NCI-H1436 treated with DMSO at 0.1 percent for 48 hours (cell line): ENCODE data around the gene COBLL1.
"Not testable (repeated sequence)": the region's sequence is repeated elsewhere in the genome, so short reads cannot be mapped to it uniquely, and the experiment has no call there.

Experiments used
- DNase-seq: peaks from one replicate; lab custom pipeline; 2025; lab: John Stamatoyannopoulos, UW

COBLL1 gene

GRCh38 chr2:164789968-164790367, 51.7 kb downstream of the COBLL1 start:
- no peak for DNase-seq

GRCh38 chr2:164786787-164787186, 54.8 kb downstream of the COBLL1 start:
- DNase-seq = no peak

GRCh38 chr2:164785457-164785856, 56.2 kb downstream of the COBLL1 start:
- DNase-seq = no peak

- DNase-seq = no peak
These were observed 57.2 kb downstream of the COBLL1 start for GRCh38 chr2:164784376-164784775.

GRCh38 chr2:164782323-164782722, 59.3 kb downstream of the COBLL1 start:
- DNase-seq = no peak

GRCh38 chr2:164781394-164781793, 60.2 kb downstream of the COBLL1 start:
- no peak for DNase-seq

- DNase-seq = no peak
These were observed 60.9 kb downstream of the COBLL1 start for GRCh38 chr2:164780611-164781178.

- DNase-seq = no peak
These were observed 62.1 kb downstream of the COBLL1 start for GRCh38 chr2:164779383-164780057.

- DNase-seq = no peak
These were observed 62.9 kb downstream of the COBLL1 start for GRCh38 chr2:164778723-164779122.

- no peak for DNase-seq
These were observed 63.7 kb downstream of the COBLL1 start for GRCh38 chr2:164777847-164778461.

GRCh38 chr2:164773635-164774034, 68.0 kb downstream of the COBLL1 start:
- no peak for DNase-seq

- DNase-seq = no peak
These were observed 68.5 kb downstream of the COBLL1 start for GRCh38 chr2:164773091-164773490.

GRCh38 chr2:164771897-164772296, 69.7 kb downstream of the COBLL1 start:
- no peak for DNase-seq

- DNase-seq = no peak
These were observed 71.2 kb downstream of the COBLL1 start for GRCh38 chr2:164770421-164770916.

GRCh38 chr2:164766954-164767320, 74.7 kb downstream of the COBLL1 start:
- DNase-seq = no peak

GRCh38 chr2:164766216-164766953, 75.2 kb downstream of the COBLL1 start:
- no peak for DNase-seq

- DNase-seq = no peak
These were observed 76.6 kb downstream of the COBLL1 start for GRCh38 chr2:164764996-164765395.

GRCh38 chr2:164764474-164764873, 77.1 kb downstream of the COBLL1 start:
- no peak for DNase-seq

- DNase-seq = no peak
These were observed 78.2 kb downstream of the COBLL1 start for GRCh38 chr2:164763431-164763830.

GRCh38 chr2:164761737-164762460, 79.7 kb downstream of the COBLL1 start:
- DNase-seq = no peak

GRCh38 chr2:164761201-164761600, 80.4 kb downstream of the COBLL1 start:
- not testable (repeated sequence) for DNase-seq

- no peak for DNase-seq
These were observed 81.4 kb downstream of the COBLL1 start for GRCh38 chr2:164760179-164760578.
